ENCODE measurements around the gene SLC38A5.

DNA sequence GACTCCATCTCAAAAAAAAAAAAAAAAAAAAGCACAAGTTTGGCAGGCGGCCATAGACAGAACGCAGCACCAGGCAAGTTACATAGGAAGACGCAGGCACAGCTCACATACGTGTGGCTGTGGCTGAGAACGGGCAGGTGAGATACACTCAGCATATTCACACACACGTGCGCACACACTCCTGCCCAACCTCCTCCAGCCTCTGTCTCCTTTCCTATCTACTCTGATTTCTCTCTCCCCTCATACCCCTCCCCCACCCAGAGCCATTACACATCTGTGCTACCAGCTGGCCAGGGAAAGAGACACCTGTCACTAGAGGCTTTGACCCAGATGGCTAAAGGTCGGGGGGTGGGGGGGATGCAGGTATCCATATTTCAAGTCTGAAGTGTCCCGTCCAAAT lies 2.2 kb upstream of the SLC38A5 start:
- TF ChIP-seq POLR2AphosphoS5 (IDR thresholded peaks at IDR 0.05; ENCODE audit: borderline replicate concordance, low read depth, low read length) (no peak), EZH2 (IDR thresholded peaks at IDR 0.05) (no peak)

Data from SK-N-MC (cell line).